ENCODE results near the gene GPR32. TPM values are rescaled to one million over a fixed set of nuclear protein-coding genes. Genes with fewer than 3 reads are reported as not detected.

Gene GPR32
- total RNA-seq, 4 donors from 2014 or later, result not detected

GRCh38 chr19:50776131-50776530 lies 5.9 kb downstream of the GPR32 start:
- TF ChIP-seq POLR2A (IDR thresholded peaks at IDR 0.05), result no peak
- no peak for TF ChIP-seq EP300 (IDR thresholded peaks at IDR 0.05)
- no peak for TF ChIP-seq CTCF (IDR thresholded peaks at IDR 0.05)
- TF ChIP-seq POLR2AphosphoS5 (IDR thresholded peaks at IDR 0.05), result no peak
- WGBS, 2 donors (ENCODE audit: low coverage in 1 of 2), result 50 to 76% methylated on average over 2 to 5 of the region's 5 CpGs

GRCh38 chr19:50777261-50777660 lies 7.0 kb downstream of the GPR32 start:
- no peaks in the 10 kb centered on the region for H3K4me1 ChIP-seq
- H3K4me3 ChIP-seq, result no peak overlapping the region
- no peak for TF ChIP-seq EP300 (IDR thresholded peaks at IDR 0.05)
- no peak for TF ChIP-seq POLR2A (IDR thresholded peaks at IDR 0.05)
- no peak for ATAC-seq
- H3K9me3 ChIP-seq, result peaks cover 0 to 18% (median 0%) of the 10 kb centered on the region in 3 donors
- no peak overlapping the region for H3K27ac ChIP-seq
- peaks cover 100% of the 10 kb centered on the region for H3K27me3 ChIP-seq
- WGBS, 2 donors (ENCODE audit: low coverage in 1 of 2), result 43 to 48% methylated on average over 3 to 4 of the region's 4 CpGs
- H3K36me3 ChIP-seq, result no peaks in the 10 kb centered on the region

More at GRCh38 chr19:50776131-50776530, 5.9 kb downstream of the GPR32 start:
- Histone ChIP-seq H3K9me3 (peaks cover 0 to 18% (median 0%) of the 10 kb centered on the region in 3 donors), H3K27me3 (peaks cover 100% of the 10 kb centered on the region), H3K36me3 (no peaks in the 10 kb centered on the region), H3K4me3 (no peak overlapping the region), H3K27ac (no peak overlapping the region), H3K4me1 (no peaks in the 10 kb centered on the region)
- no peak for ATAC-seq

GRCh38 chr19:50777830-50778303 lies 7.6 kb downstream of the GPR32 start:
- Histone ChIP-seq H3K4me3 (no peak overlapping the region), H3K27ac (no peak overlapping the region), H3K4me1 (no peaks in the 10 kb centered on the region), H3K27me3 (peaks cover 100% of the 10 kb centered on the region), H3K9me3 (peaks cover 0 to 13% (median 0%) of the 10 kb centered on the region in 3 donors), H3K36me3 (no peaks in the 10 kb centered on the region)
- no peak for ATAC-seq
- TF ChIP-seq POLR2A (IDR thresholded peaks at IDR 0.05) (no peak), EP300 (IDR thresholded peaks at IDR 0.05) (no peak), POLR2AphosphoS5 (IDR thresholded peaks at IDR 0.05) (no peak), CTCF (IDR thresholded peaks at IDR 0.05) (no peak)
- WGBS, 2 donors (ENCODE audit: low coverage in 1 of 2), result 0% methylated on average over 6 to 7 of the region's 30 CpGs

GRCh38 chr19:50778906-50779430 lies 8.7 kb downstream of the GPR32 start:
- Histone ChIP-seq H3K36me3 (no peaks in the 10 kb centered on the region), H3K27ac (no peak overlapping the region), H3K4me1 (peaks cover 0 to 4% (median 0%) of the 10 kb centered on the region in 3 donors), H3K27me3 (peaks cover 95% of the 10 kb centered on the region), H3K4me3 (no peak overlapping the region), H3K9me3 (peaks cover 0 to 13% (median 0%) of the 10 kb centered on the region in 3 donors)
- no peak for TF ChIP-seq POLR2AphosphoS5 (IDR thresholded peaks at IDR 0.05)
- no peak for TF ChIP-seq POLR2A (IDR thresholded peaks at IDR 0.05)
- no peak for TF ChIP-seq CTCF (IDR thresholded peaks at IDR 0.05)
- TF ChIP-seq EP300 (IDR thresholded peaks at IDR 0.05), result no peak
- 30 to 51% methylated on average over 2 to 7 of the region's 7 CpGs for WGBS, 2 donors (ENCODE audit: low coverage in 1 of 2)
- no peak for ATAC-seq

- no peak for ATAC-seq
- WGBS, 2 donors (ENCODE audit: low coverage in 1 of 2), result 47 to 65% methylated on average over 3 to 4 of the region's 25 CpGs
- H3K36me3 ChIP-seq, result no peaks in the 10 kb centered on the region
- H3K27me3 ChIP-seq, result peaks cover 87% of the 10 kb centered on the region
- H3K9me3 ChIP-seq, result peaks cover 0 to 13% (median 0%) of the 10 kb centered on the region in 3 donors
- no peak overlapping the region for H3K4me3 ChIP-seq
- no peak overlapping the region for H3K27ac ChIP-seq
- H3K4me1 ChIP-seq, result peaks cover 0 to 5% (median 0%) of the 10 kb centered on the region in 3 donors
- TF ChIP-seq POLR2A (IDR thresholded peaks at IDR 0.05), result no peak
Observed at GRCh38 chr19:50779504-50780457, 9.5 kb downstream of the GPR32 start.

All from gastroesophageal sphincter (tissue), 4 donors.